ENCODE measurements around the gene PDE10A. TPM values are rescaled to one million over a fixed set of nuclear protein-coding genes. Genes with fewer than 3 reads are reported as not detected.

Gene PDE10A
- total and polyA plus RNA-seq, 2 of the 8 experiments (the other 6 are each of a cell fraction or from before 2014, with no cell fraction given): 1.1 to 2.4 TPM

GRCh38 chr6:165404296-165404695, 258.7 kb downstream of the PDE10A start:
- no peak overlapping the region for H3K9ac ChIP-seq (replicated peaks in 1 of 4; ENCODE audit: extremely low read depth in 1 of 4, low read depth in 3 of 4, low read length in 3 of 4)
- no peak overlapping the region for H4K5ac ChIP-seq (ENCODE audit: insufficient read length, low read depth, low read length)
- POLR2A ChIA-PET (ENCODE audit: partially characterized antibody): no interaction called here
- no peak overlapping the region for H3K4me3 ChIP-seq (ENCODE audit: extremely low read depth in 1 of 4, insufficient read depth in 2 of 4, low read depth in 3 of 4, low read length in 4 of 4)
- no peaks in the 10 kb centered on the region for H3K36me3 ChIP-seq (ENCODE audit: control insufficient read depth in 2 of 4, insufficient read depth in 4 of 4, low read length in 3 of 4)
- no peak overlapping the region for H2AFZ ChIP-seq (ENCODE audit: low read length)
- H2AK5ac ChIP-seq (ENCODE audit: low read depth, low read length): no peak overlapping the region
- FAIRE-seq (no peak), DNase-seq (ENCODE audit: low read depth in 1 of 2, low spot score in 2 of 2) (no peak)
- no peaks in the 10 kb centered on the region for H3K23me2 ChIP-seq (ENCODE audit: low read depth, low read length)
- no peak overlapping the region for H4K91ac ChIP-seq (replicated peaks; ENCODE audit: insufficient read length, low read length)
- no peaks in the 10 kb centered on the region for H3K79me1 ChIP-seq (ENCODE audit: low read depth, low read length)
- no peak for TF ChIP-seq RNF2 (IDR thresholded peaks at IDR 0.05; ENCODE audit: borderline replicate concordance, low read depth, low read length, missing control alignments, poor library complexity, severe bottlenecking)
- no peak for TF ChIP-seq JUND (IDR thresholded peaks at IDR 0.05; ENCODE audit: low read length)
- no peak for TF ChIP-seq SIX5 (IDR thresholded peaks at IDR 0.05; ENCODE audit: low read depth, low read length)
- TF ChIP-seq POLR2A (IDR thresholded peaks at IDR 0.05; ENCODE audit: control extremely low read depth in 1 of 2, low read depth in 2 of 2, low read length in 2 of 2): no peak
- no peak for TF ChIP-seq TBP (IDR thresholded peaks at IDR 0.05; ENCODE audit: low read depth, low read length)
- TF ChIP-seq, protein P1, sequence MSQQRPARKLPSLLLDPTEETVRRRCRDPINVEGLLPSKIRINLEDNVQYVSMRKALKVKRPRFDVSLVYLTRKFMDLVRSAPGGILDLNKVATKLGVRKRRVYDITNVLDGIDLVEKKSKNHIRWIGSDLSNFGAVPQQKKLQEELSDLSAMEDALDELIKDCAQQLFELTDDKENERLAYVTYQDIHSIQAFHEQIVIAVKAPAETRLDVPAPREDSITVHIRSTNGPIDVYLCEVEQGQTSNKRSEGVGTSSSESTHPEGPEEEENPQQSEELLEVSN (IDR thresholded peaks at IDR 0.05): no peak
- no peak for TF ChIP-seq RAD21 (IDR thresholded peaks at IDR 0.05 in 1 of 2, conservative IDR thresholded peaks at IDR 0.05 in 1 of 2; ENCODE audit: low read depth in 2 of 2, low read length in 2 of 2)
- no peak overlapping the region for H2BK120ac ChIP-seq (replicated peaks; ENCODE audit: low read depth, low read length)
- no peak overlapping the region for H4K8ac ChIP-seq (ENCODE audit: extremely low read depth, insufficient read depth, low read length)
- H3K4ac ChIP-seq (replicated peaks; ENCODE audit: insufficient read length, low read depth, low read length): no peak overlapping the region
- H3K4me1 ChIP-seq (replicated peaks in 1 of 4; ENCODE audit: control insufficient read depth in 3 of 4, insufficient read depth in 4 of 4, low read length in 3 of 4): no peaks in the 10 kb centered on the region
- H3K9me3 ChIP-seq (ENCODE audit: insufficient read depth in 2 of 2, low read depth in 1 of 2, low read length in 1 of 2): 0 out of 4 replicates have a peak, but pooled peaks cover 0 to 3% of the 10 kb centered on the region in 2 experiments
- no peaks in the 10 kb centered on the region for H3K27me3 ChIP-seq (replicated peaks in 1 of 4; ENCODE audit: control insufficient read depth in 3 of 4, extremely low read depth in 1 of 4, insufficient read depth in 3 of 4, low read length in 3 of 4)
- H4K20me1 ChIP-seq (replicated peaks in 1 of 2; ENCODE audit: control insufficient read depth in 1 of 2, insufficient read depth in 2 of 2, low read length in 2 of 2): no peaks in the 10 kb centered on the region
- H3K18ac ChIP-seq (ENCODE audit: extremely low read depth, low read length): no peak overlapping the region
- no peak overlapping the region for H2BK20ac ChIP-seq (ENCODE audit: low read length)
- CTCF ChIA-PET (ENCODE audit: partially characterized antibody): interaction anchor here (0.6 kb wide), 1 partner anchor 443 kb away, joined by 3 read pairs; no protein-coding TSS in a partner anchor
- H3K23ac ChIP-seq (ENCODE audit: insufficient read length): no peak overlapping the region
- no peak overlapping the region for H2BK15ac ChIP-seq (ENCODE audit: low read length)
- H3K4me2 ChIP-seq (ENCODE audit: insufficient read depth in 1 of 2, low read depth in 2 of 2, low read length in 2 of 2): no peak overlapping the region
- no peak overlapping the region for H2BK5ac ChIP-seq (ENCODE audit: low read depth, low read length)
- H2BK12ac ChIP-seq (ENCODE audit: low read depth, low read length): no peak overlapping the region
- H3K27ac ChIP-seq (ENCODE audit: low read depth, low read length): no peak overlapping the region
- 92% methylated on average over 2 of the region's 2 CpGs; no CpG with 5 or more reads in 1 of the 2 experiments for WGBS, 2 experiments (ENCODE audit: extremely low coverage in 1 of 2, insufficient coverage in 1 of 2, insufficient read length in 1 of 2, insufficient replicate concordance in 2 of 2, low coverage in 1 of 2, low lambda C conversion rate in 2 of 2, missing lambda C conversion rate in 1 of 2)
- H3K56ac ChIP-seq (replicated peaks; ENCODE audit: insufficient read length, low read depth, low read length): no peak overlapping the region
- no peaks in the 10 kb centered on the region for H3K79me2 ChIP-seq (ENCODE audit: control insufficient read depth in 1 of 2, insufficient read depth in 2 of 2, low read length in 2 of 2)
- no peak overlapping the region for H3K14ac ChIP-seq (ENCODE audit: insufficient read length)
